Measurements from ENCODE around the gene CERS6.
"Not testable (repeated sequence)": the region's sequence is repeated elsewhere in the genome, so short reads cannot be mapped to it uniquely, and the experiment has no call there.

The CERS6 gene

DNA sequence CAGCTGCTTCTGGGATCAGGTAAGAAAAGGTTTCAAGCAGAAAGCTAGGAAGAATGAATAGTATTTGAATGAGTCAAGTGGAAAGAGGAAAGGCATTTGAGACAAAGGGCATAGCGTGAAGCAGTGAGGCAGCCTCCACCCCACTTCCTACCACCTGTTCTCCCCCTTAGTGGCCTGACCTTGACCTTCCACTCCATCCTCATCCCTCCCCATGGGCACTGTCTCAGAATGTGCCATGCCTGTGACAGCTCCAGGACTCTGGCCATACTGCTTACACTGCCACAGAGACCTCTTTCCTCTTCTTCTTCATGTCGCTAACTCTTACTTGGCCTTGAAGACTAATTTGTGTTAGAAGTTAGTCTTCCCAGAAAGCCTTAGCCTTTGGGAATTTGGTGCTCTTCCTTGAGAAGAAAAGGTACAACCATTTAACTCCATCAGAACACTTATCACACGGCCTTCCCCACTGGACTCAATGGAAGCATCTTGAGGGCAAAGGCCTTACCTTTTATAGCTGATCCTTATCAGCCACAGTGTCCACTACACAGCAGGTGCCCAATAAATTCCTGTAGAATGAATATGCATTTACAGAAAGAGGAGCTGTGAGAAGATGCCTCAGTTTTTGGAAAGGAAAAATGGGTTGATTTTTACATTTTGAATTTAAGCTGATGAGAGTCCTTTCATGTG is 331.2 kb downstream of the CERS6 start:
- no peak for DNase-seq

GRCh38 chr2:168787782-168788376 is 331.8 kb downstream of the CERS6 start:
- no peak for DNase-seq

GRCh38 chr2:168789776-168790175 is 333.7 kb downstream of the CERS6 start:
- DNase-seq = no peak

DNA sequence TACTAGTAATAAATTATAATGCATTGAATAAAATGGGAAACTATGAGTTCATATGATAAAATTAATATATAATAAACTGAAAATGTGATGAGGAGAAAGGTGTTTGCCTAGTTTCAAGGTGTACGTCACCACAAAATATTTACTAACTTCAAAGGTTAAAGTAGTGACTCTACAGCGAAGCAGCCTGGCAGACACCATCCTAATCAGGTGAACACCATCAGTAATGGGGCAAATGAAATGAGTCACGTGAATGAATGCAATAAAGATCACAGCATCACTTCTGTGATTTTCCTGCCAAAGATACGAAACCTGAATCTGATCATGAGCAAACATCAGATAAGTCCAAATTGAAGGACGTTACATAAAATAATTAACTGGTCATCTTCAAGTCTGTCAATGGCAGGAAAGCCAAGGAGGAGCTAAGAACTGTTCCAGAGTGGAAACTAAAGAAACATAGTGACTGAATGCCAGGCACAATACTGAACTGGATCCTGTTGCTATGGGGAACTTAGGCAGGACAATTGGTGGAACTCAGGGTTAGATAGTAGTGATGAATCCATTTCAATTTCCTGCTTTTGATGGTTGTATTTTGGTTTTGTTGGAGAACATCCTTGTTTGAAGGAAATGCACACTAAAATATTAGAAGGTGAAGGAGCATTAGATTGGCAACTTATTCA is 334.3 kb downstream of the CERS6 start:
- DNase-seq = no peak

DNA sequence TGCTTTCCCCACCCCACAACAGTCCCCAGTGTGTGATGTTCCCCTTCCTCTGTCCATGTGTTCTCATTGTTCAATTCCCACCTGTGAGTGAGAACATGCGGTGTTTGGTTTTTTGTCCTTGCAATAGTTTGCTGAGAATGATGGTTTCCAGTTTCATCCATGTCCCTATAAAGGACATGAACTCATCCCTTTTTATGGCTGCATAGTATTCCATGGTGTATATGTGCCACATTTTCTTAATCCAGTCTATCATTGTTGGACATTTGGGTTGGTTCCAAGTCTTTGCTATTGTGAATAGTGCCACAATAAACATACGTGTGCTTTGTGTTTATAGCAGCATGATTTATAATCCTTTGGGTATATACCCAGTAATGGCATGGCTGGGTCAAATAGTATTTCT is 335.1 kb downstream of the CERS6 start:
- not testable (repeated sequence) for DNase-seq

DNA sequence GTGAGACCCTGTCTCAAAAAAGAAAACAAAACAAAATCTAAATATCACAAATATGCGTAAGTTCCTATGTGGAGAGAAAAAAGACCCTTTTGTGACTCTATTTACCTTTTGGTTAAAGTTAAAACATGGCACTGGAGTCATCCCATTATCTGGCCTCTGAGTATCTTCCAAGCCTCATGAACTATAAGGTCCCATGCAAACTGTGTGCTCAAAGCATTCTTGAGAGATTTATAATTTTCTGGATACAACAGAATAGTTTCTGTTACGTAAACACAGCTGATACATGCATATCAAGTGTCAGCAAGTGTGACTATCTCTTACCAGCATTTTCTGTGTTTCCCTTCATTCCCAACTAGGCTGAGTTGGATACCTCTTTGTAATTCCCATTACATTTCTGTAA is 337.5 kb downstream of the CERS6 start:
- no peak for DNase-seq

DNA sequence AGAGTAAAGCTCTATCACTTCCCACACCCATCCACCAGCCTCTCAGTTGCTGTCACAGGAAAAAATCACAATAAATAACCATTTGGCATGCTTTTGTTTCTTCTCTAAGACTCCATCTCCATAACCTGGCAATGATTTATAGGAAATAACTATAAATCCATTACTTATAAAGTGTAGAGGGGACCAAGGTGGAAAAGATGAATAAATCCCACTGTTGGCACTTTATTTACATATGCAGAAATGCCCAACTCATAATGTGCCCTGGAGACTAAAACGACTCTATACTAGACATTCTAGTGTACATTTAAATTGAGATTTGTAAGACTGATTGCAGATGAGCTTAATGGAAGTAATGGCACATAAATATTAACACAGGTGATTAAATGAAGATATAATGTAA is 338.9 kb downstream of the CERS6 start:
- DNase-seq = no peak

- DNase-seq = no peak
Observed at GRCh38 chr2:168796090-168796577, 340.1 kb downstream of the CERS6 start.

DNA sequence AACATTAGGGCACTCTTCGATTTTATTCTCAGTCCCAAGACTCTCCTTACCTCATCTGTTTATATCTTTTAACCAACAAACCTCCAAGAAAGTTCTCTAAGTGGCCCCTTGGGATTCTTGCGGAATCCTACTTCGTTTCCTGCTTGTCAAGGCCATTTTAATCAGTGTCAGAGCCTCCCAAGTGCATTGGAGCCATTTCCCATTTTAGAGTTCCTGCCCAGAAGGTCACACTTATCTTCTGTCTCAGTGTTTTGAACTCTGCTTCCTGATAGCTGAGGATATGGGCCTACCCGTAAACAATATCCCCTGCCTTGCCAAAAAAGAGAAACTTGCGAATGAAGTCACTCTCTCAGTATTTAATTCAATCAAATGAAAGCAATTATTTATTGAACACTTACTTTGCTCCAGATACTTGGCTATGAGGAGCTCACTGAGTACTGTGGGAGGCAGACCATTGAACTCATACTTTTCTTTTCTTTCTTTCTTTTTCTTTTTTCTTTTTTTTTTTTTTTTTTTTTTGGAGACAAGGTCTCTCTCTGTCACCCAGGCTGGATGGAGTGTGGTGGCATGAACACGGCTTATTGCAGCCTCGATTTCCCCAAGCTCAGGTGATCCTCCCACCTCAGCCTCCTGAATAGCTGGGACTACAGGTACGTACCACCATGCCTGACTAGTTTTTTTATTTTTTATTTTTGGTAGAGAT is 340.7 kb downstream of the CERS6 start:
- no peak for DNase-seq

- no peak for DNase-seq
Observed at GRCh38 chr2:168797286-168797655, 341.2 kb downstream of the CERS6 start.

DNA sequence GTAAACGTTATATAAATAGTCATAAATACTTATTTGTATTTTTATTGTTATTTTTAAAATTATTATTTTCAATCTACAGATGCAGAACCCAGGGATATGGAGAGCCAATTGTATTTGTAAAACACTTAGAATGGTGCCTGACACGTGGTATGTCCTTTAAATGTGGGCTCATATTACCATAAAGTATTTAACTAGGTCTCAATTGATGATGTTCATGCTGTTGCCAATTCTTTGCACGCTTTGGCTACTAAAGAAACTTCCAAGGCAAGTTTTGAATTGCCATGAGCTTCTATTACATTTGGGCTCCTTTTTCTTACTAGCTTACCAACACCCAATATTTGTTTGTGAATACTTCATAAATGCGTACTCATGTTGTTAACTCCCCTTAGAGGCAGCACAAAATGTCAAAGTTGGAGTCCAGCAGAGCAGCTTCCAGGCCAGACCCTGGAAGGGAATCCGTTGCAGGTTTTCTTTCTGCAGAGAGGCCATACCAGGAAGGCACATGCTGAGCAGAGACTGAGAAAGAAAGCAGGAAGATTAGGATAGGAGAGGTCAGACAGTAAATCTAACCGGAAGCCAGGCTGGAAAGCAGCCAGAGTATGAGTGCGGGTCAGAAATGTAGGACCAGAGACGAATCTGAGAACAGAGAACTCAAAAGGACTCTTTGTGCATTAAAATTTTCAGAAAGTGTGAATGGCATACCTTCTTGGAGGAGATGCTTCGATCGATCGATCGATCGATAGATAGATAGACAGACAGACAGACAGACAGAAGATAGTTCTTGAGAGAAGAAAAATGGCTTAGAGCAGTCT is 342.2 kb downstream of the CERS6 start:
- no peak for DNase-seq

DNA sequence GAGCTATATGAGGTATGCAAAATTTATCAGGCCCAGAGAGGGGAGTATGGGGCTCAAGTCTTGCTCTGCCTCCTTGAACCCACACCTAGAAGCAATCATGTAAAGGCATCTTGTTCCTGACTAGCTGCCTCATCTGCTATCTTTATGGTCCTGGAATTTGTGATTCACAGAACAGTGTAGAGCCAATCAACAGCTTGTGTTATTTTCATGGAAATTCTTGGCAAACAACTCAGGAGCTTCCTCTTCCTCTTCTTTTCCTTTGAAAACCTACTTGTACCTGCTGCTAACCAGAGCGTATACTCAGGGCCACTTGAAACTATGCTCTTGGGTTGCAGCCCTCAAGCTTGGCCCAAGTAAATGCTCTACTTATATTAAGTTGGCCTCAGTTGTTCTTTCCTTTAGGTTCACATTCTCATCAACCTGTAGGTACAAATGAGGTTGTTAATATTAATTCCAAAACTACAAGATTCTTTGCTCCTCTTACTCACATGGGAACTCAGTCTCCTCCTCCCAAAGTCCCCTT is 342.9 kb downstream of the CERS6 start:
- no peak for DNase-seq

DNA sequence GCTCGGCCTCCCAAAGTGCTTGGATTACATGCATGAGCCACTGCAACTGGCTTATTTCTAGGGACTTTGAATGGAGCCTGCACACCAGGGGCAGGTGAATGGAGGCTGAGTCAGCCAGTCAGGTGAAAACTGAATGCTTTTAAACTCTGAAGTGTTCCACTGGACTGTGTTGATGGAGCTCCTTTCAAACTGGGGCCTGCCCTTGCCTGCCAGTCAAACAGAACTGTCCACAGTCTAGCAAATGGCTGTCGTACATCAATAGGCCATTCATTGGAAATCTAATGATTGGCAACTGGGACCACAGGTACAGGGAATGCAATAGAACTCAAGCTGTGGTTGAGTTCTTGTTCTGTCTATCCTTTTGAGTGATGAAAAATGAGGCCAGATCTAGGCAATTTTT is 345.4 kb downstream of the CERS6 start:
- DNase-seq = no peak

DNA sequence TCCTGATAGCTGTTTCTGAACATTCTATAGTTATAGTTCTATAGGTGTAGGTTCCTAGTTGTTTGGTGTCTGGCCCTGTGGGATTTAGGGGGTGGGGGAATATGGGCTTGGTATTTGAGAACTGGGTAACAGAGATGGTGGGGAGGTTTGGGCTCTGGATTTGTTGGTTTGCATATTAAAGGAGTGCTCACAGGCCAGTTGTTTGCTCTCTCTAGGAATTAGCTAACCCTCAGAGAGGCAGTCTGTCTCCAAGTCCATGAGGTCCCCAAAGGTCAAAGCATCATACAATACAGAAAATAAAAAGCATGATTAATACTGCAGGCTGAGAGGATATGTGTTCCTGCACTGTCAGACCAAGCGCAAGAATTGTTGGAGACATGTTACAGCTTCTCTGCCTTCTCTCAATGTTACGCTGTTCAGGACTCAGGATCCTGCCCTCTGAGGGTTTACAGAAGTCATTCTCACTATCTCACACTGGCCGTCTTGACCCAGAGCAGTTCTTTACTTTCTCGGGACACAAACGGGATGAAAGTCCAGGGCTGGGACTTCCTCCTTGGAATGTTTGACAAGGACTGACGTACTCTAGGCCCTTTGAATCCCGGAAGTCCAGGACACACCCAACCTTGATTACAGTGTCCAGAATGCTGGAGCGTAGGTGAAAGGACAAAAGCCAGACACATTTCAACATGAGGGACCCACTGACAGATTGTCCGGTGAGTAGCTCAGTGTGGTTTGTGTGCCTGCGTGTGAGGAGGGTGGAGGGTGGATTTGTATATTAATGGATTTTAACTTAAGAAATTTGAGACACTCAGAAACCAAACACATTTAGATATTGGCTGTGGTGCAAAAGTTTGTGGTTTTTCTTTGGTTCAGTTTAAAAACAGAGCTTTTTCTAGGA is 346.1 kb downstream of the CERS6 start, which contains the start of gene NOSTRIN:
Gene NOSTRIN (plus strand): TSS at position 677 of the 898 bp plus-strand sequence. CDS start 10 bp downstream, at position 687.
- no peak for DNase-seq

- no peak for DNase-seq
Observed at GRCh38 chr2:168802859-168803725, 347.0 kb downstream of the CERS6 start.

DNA sequence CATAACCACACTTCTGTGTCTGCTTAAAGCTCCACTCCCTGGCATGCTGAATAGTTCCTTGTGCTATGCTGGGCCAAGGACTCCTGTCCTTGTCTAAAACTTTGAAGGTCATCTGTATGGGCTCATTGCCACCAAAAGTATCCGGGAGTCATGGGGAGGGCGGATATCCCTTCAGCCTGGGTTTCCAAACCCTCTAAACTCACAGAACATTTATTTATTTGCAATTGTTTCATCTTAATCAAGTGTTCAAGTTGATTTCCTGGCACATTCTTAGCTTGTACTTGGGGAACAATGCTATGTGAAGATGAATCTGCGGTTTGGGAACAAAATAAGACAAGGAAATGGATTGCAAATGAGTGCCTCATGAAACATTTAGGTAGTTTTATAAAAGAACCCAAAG is 348.1 kb downstream of the CERS6 start:
- no peak for DNase-seq

DNA sequence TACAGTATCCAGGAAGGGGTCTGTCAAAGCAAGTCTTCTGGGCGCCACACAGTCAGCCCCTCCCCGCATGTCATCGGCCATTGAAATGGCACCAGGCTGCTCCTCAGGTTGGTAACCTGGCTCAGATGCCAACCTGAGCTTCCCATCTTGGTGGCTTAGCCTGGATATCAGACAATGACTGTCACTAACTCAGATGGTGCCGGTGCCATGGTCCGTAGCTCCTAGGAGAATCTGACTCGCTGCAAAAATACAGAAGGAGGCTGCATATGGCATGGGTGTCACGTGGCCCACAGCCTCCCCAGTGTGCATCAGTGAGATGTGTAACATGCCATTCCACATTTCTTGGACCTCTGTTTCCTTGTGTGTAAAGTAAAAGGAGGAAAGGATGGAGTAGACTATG is 349.5 kb downstream of the CERS6 start:
- DNase-seq = no peak

DNA sequence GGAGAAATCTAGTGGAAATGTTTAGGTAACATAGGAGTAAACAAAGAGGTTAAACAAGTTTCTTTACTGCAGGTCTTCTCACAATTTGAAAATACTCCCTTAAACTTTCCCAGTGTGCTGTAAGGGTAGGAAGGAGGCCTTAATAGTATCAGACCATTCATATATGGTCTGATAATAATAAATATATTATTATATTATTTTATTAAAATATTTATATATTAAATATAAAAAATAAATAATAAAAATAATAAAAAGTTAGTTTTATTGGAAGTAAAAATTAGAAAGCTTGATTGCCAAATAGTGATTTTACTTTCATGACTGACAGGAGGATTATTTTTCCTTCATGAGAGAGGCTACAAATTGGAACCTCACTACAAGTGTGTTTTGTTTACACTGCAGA is 353.5 kb downstream of the CERS6 start:
- DNase-seq = no peak

- DNase-seq = no peak
Observed at GRCh38 chr2:168810235-168810634, 354.2 kb downstream of the CERS6 start.

DNA sequence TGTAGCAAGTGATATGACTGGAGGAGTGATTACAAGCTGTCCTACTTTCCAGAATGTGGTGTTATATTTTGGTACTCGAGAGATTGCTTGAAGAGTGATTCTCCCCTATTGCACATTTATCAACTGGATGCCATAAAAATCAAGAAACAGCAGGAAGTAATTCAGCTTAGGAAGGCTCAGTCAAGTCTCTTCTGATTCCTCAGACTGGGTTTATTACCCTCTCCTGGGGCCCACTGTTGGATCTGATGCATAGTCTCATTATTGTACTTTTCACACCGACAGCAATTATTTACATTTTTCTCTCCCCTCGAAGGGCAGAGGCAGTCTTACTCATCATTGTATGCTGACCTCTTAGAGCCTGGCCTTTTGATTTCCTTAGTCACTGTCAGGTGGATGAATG is 355.6 kb downstream of the CERS6 start:
- DNase-seq = no peak

Measured in effector CD8-positive, alpha-beta T cell (primary cell).